Panc1 (cell line): ENCODE measurements around the gene GLIS1. TPM values are rescaled to one million over a fixed set of nuclear protein-coding genes. Genes with fewer than 3 reads are reported as not detected.

Source experiments
- ATAC-seq: fragments of 200-7000 bp; cut with Tn5 transposase; 2 replicates; pipeline ENCODE4 v1.9.1; 2020; ENCODE audit warnings: mild to moderate bottlenecking, moderate library complexity
- BruUV-seq: library from RNA; stranded (reverse); fragments of 400-500 nt; replicated peaks from 2 replicates; lab custom pipeline; 2021; lab: Mats Ljungman, UMichigan
- CTCF ChIA-PET: fragments of 300-600 bp; sonication (Branson Sonifier 250); formaldehyde crosslinking; loops from one replicate; lab custom pipeline; 2022; ENCODE audit warnings: antibody characterized with exemption; lab: Charles Lee
- POLR2A ChIA-PET: fragments of 300-600 bp; sonication (Branson Sonifier 250); formaldehyde crosslinking; loops from one replicate; lab custom pipeline; 2022; ENCODE audit warnings: antibody characterized with exemption; lab: Charles Lee
- DNase-seq: peaks from one replicate; pipeline ENCODE4 v3.0.0-alpha.2; 2010; ENCODE audit warnings: low read depth, low spot score
- H3K27ac ChIP-seq: 2 replicates; pipeline ENCODE4 v1.5.1; 2011; ENCODE audit warnings: mild to moderate bottlenecking, low read length, inconsistent platforms
- H3K27me3 ChIP-seq: fragments of 200-500 bp; sonication (Bioruptor generic); 2 replicates; pipeline ENCODE4 v1.6.0; 2014; ENCODE audit warnings: low read length, inconsistent platforms; ENCODE audit not compliant: control insufficient read depth, insufficient read depth
- H3K36me3 ChIP-seq: fragments of 200-500 bp; sonication (Bioruptor generic); 2 replicates; pipeline ENCODE4 v1.5.1; 2014; ENCODE audit warnings: inconsistent platforms, mild to moderate bottlenecking, low read length, moderate library complexity; ENCODE audit not compliant: control insufficient read depth, insufficient read depth
- H3K4me1 ChIP-seq: 2 replicates; pipeline ENCODE4 v1.5.1; 2011; ENCODE audit warnings: inconsistent platforms, mild to moderate bottlenecking, low read length, moderate library complexity; ENCODE audit not compliant: control insufficient read depth, insufficient read depth
- H3K4me3 ChIP-seq, 2 experiments: 2 replicates each; pipeline ENCODE4 v1.5.1; 2011 to 2012; ENCODE audit warnings: low read depth in 2 of 2, low read length in 2 of 2, mild to moderate bottlenecking in 2 of 2, inconsistent platforms in 1 of 2, moderate library complexity in 1 of 2
- H3K9me3 ChIP-seq: fragments of 200-500 bp; sonication (Bioruptor generic); 2 replicates; pipeline ENCODE4 v1.5.1; 2014; ENCODE audit warnings: low read depth, mild to moderate bottlenecking, inconsistent platforms, low read length, moderate library complexity; ENCODE audit not compliant: control insufficient read depth, insufficient read depth
- POLR2AphosphoS5 ChIP-seq: IDR thresholded peaks from 2 replicates; pipeline ENCODE4 v1.6.1; 2012; ENCODE audit warnings: mild to moderate bottlenecking, low read depth, low read length, moderate library complexity
- SIN3A ChIP-seq: IDR thresholded peaks from 2 replicates; pipeline ENCODE4 v1.6.1; 2012; ENCODE audit warnings: low read depth, mild to moderate bottlenecking, low read length, moderate library complexity, borderline replicate concordance; ENCODE audit not compliant: insufficient read depth
- TCF7L2 ChIP-seq: IDR thresholded peaks from 2 replicates; pipeline ENCODE4 v1.6.1; 2011; ENCODE audit warnings: mild to moderate bottlenecking, low read depth, low read length, inconsistent platforms
- in situ Hi-C: cut with HindIII; loops from 2 replicates; pipeline ENCODE4 v1.10.0; 2016; ENCODE audit warnings: low sequenced_read_pairs, low pct_unique_long_range_greater_than_20kb
- intact Hi-C: fragments of 100-400 bp; cut with micrococcal nuclease; formaldehyde crosslinking; loops from one replicate; pipeline ENCODE4 v1.10.0; 2022; ENCODE audit not compliant: unreplicated experiment
- total RNA-seq: library from RNA; stranded (reverse); gene quantifications from one replicate; pipeline ENCODE4 v1.2.1, GENCODE V29; 2021; ENCODE audit not compliant: unreplicated experiment
- TF ChIP-seq, protein P1 (sequence below): fragments of 450-650 bp; IDR thresholded peaks from 2 replicates; pipeline ENCODE4 v1.5.1; 2017; ENCODE audit warnings: mild to moderate bottlenecking
- TF ChIP-seq, protein P2 (sequence below), 2 experiments: IDR thresholded peaks; 2 replicates each; pipeline ENCODE4 v1.6.1; 2011 to 2012; ENCODE audit warnings: low read depth in 2 of 2, control low read depth in 1 of 2, low read length in 1 of 2, mild to moderate bottlenecking in 1 of 2, moderate library complexity in 1 of 2; ENCODE audit not compliant: insufficient read depth in 1 of 2

Gene GLIS1
- total RNA-seq, 1 experiment from 2014 or later, result 0.28 TPM

DNA sequence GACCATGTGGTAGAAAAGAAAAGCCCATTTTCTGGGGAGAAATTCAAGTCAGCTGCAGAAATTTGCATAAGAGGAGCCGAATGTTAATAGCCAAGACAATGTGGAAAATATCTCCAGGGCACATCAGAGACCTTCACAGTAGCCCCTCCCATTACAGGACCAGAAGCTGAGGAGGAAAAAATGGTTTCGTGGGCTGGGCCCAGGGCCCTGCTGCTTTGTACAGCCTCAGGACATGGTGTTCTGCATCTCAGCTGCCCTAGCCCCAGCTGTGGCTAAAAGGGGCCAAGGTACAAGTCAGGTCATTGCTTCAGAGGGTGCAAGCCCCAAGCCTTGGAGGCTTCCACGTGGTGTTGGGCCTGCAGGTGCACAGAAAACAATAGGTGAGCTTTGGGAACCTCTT lies 171.5 kb downstream of the GLIS1 start:
- in situ Hi-C loops, result no loop called here
- intact Hi-C loops, result no loop called here

DNA sequence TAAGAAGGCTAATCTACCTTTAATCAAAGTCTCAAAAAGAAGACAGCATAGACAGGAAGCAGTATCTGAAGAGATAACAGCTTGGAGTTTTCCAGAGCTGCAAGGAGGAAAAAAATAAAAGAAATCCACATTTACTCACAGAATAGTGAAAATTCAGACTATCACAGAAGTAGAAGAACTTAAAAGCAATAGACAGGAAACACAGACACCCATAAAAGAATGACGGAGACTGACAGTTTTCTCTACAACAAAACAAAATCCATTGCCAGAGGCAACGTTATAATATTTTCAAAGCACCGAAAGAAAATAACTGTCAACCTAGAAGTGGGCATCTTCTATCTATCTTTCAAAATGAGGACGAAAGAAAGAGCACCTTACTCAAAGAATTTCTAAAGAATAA lies 175.4 kb downstream of the GLIS1 start:
- no peak for TF ChIP-seq TCF7L2
- TF ChIP-seq, protein P1, sequence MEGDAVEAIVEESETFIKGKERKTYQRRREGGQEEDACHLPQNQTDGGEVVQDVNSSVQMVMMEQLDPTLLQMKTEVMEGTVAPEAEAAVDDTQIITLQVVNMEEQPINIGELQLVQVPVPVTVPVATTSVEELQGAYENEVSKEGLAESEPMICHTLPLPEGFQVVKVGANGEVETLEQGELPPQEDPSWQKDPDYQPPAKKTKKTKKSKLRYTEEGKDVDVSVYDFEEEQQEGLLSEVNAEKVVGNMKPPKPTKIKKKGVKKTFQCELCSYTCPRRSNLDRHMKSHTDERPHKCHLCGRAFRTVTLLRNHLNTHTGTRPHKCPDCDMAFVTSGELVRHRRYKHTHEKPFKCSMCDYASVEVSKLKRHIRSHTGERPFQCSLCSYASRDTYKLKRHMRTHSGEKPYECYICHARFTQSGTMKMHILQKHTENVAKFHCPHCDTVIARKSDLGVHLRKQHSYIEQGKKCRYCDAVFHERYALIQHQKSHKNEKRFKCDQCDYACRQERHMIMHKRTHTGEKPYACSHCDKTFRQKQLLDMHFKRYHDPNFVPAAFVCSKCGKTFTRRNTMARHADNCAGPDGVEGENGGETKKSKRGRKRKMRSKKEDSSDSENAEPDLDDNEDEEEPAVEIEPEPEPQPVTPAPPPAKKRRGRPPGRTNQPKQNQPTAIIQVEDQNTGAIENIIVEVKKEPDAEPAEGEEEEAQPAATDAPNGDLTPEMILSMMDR, result no peak
- no peak for TF ChIP-seq SIN3A
- TF ChIP-seq, protein P2, sequence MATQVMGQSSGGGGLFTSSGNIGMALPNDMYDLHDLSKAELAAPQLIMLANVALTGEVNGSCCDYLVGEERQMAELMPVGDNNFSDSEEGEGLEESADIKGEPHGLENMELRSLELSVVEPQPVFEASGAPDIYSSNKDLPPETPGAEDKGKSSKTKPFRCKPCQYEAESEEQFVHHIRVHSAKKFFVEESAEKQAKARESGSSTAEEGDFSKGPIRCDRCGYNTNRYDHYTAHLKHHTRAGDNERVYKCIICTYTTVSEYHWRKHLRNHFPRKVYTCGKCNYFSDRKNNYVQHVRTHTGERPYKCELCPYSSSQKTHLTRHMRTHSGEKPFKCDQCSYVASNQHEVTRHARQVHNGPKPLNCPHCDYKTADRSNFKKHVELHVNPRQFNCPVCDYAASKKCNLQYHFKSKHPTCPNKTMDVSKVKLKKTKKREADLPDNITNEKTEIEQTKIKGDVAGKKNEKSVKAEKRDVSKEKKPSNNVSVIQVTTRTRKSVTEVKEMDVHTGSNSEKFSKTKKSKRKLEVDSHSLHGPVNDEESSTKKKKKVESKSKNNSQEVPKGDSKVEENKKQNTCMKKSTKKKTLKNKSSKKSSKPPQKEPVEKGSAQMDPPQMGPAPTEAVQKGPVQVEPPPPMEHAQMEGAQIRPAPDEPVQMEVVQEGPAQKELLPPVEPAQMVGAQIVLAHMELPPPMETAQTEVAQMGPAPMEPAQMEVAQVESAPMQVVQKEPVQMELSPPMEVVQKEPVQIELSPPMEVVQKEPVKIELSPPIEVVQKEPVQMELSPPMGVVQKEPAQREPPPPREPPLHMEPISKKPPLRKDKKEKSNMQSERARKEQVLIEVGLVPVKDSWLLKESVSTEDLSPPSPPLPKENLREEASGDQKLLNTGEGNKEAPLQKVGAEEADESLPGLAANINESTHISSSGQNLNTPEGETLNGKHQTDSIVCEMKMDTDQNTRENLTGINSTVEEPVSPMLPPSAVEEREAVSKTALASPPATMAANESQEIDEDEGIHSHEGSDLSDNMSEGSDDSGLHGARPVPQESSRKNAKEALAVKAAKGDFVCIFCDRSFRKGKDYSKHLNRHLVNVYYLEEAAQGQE (IDR thresholded peaks at IDR 0.05; ENCODE audit: insufficient read depth in 1 of 2, low read depth in 2 of 2, low read length in 1 of 2), result no peak
- no peak for TF ChIP-seq POLR2AphosphoS5
- intact Hi-C loops (no loop called here), in situ Hi-C loops (no loop called here)
- no peaks in the 10 kb centered on the region for H3K36me3 ChIP-seq
- ChIA-PET CTCF (no interaction called here), POLR2A (no interaction called here)
- DNase-seq, result no peak
- no TSS peak for BruUV-seq
- peaks cover 17% of the 10 kb centered on the region for H3K27me3 ChIP-seq
- H3K27ac ChIP-seq, result no peak overlapping the region
- ATAC-seq, result no peak
- no peaks in the 10 kb centered on the region for H3K9me3 ChIP-seq
- H3K4me3 ChIP-seq, result no peak overlapping the region
- no peaks in the 10 kb centered on the region for H3K4me1 ChIP-seq

More for the DNA sequence above, 171.5 kb downstream of the GLIS1 start:
- Histone ChIP-seq H3K9me3 (no peaks in the 10 kb centered on the region), H3K27ac (no peak overlapping the region), H3K4me3 (no peak overlapping the region), H3K27me3 (peaks cover 17% of the 10 kb centered on the region), H3K4me1 (no peaks in the 10 kb centered on the region), H3K36me3 (no peaks in the 10 kb centered on the region)
- BruUV-seq, result no TSS peak
- POLR2A ChIA-PET, result no interaction called here
- ATAC-seq (no peak), DNase-seq (no peak)
- TF ChIP-seq POLR2AphosphoS5 (no peak), TCF7L2 (no peak), SIN3A (no peak)
- TF ChIP-seq, protein P1, result no peak
- TF ChIP-seq, protein P2 (IDR thresholded peaks at IDR 0.05; ENCODE audit: insufficient read depth in 1 of 2, low read depth in 2 of 2, low read length in 1 of 2), result no peak
- CTCF ChIA-PET, result no interaction called here
